GM18909 (cell line): ENCODE data around the gene GABRP.
A peak's percentile ranks its signal among the peaks of the same experiment; 100 is the strongest.
"Not testable (repeated sequence)": the region's sequence is repeated elsewhere in the genome, so short reads cannot be mapped to it uniquely, and the experiment has no call there.

Experiments
- ATAC-seq: cut with Tn5 transposase; IDR thresholded peaks from one replicate; pipeline ENCODE4 v1.9.1; 2021; ENCODE audit warnings: mild to moderate bottlenecking; ENCODE audit not compliant: unreplicated experiment, poor library complexity

Gene GABRP

GRCh38 chr5:170788626-170789304 lies 5.2 kb downstream of the GABRP start:
- no peak for ATAC-seq

GRCh38 chr5:170791325-170791954 lies 7.9 kb downstream of the GABRP start:
- peak; percentile 73 for ATAC-seq

- no peak for ATAC-seq
Observed at GRCh38 chr5:170792878-170793277, 9.4 kb downstream of the GABRP start.

- ATAC-seq: no peak
Observed at GRCh38 chr5:170795154-170795553, 11.6 kb downstream of the GABRP start.

GRCh38 chr5:170805666-170806065 lies 22.1 kb downstream of the GABRP start:
- ATAC-seq: no peak

GRCh38 chr5:170809551-170809950 lies 26.0 kb downstream of the GABRP start:
- ATAC-seq: no peak

GRCh38 chr5:170811719-170812118 lies 28.2 kb downstream of the GABRP start:
- no peak for ATAC-seq

GRCh38 chr5:170813231-170813630 lies 29.7 kb downstream of the GABRP start:
- ATAC-seq: no peak

GRCh38 chr5:170817195-170817594 lies 33.7 kb downstream of the GABRP start:
- no peak for ATAC-seq

GRCh38 chr5:170818232-170818631 lies 34.7 kb downstream of the GABRP start:
- no peak for ATAC-seq

- ATAC-seq: no peak
Observed at GRCh38 chr5:170819824-170820223, 36.3 kb downstream of the GABRP start.

GRCh38 chr5:170821257-170821800 lies 37.8 kb downstream of the GABRP start:
- ATAC-seq: no peak

GRCh38 chr5:170826117-170826516 lies 42.6 kb downstream of the GABRP start:
- no peak for ATAC-seq

GRCh38 chr5:170832241-170832640 lies 48.7 kb downstream of the GABRP start:
- no peak for ATAC-seq

- not testable (repeated sequence) for ATAC-seq
Observed at GRCh38 chr5:170833981-170834380, 50.5 kb downstream of the GABRP start.

GRCh38 chr5:170836226-170836625 lies 52.7 kb downstream of the GABRP start:
- no peak for ATAC-seq

- ATAC-seq: no peak
Observed at GRCh38 chr5:170843870-170844269, 60.3 kb downstream of the GABRP start.

- ATAC-seq: no peak
Observed at GRCh38 chr5:170844651-170845050, 61.1 kb downstream of the GABRP start.

GRCh38 chr5:170846416-170846815 lies 62.9 kb downstream of the GABRP start:
- ATAC-seq: no peak

GRCh38 chr5:170846846-170847245 lies 63.3 kb downstream of the GABRP start:
- no peak for ATAC-seq

- no peak for ATAC-seq
Observed at GRCh38 chr5:170848033-170848432, 64.5 kb downstream of the GABRP start.

- ATAC-seq: no peak
Observed at GRCh38 chr5:170849374-170849773, 65.8 kb downstream of the GABRP start.
